ENCODE measurements around the gene GOLIM4. TPM values are rescaled to one million over a fixed set of nuclear protein-coding genes. Genes with fewer than 3 reads are reported as not detected.

GOLIM4 gene
- total and polyA plus RNA-seq, 12 donors: 6.5 to 25.2 (median 17.0) TPM

- no peak for DNase-seq
- 80 to 100% (median 92%) methylated on average over 1 of the region's 1 CpG for WGBS, 4 donors
- no peak overlapping the region for H3K27ac ChIP-seq
- H3K27me3 ChIP-seq: no peaks in the 10 kb centered on the region
- H3K4me3 ChIP-seq: no peak overlapping the region
- H3K4me1 ChIP-seq (replicated peaks in 1 of 2): no peaks in the 10 kb centered on the region
- no peak for TF ChIP-seq POLR2A (IDR thresholded peaks at IDR 0.05)
- TF ChIP-seq CTCF (IDR thresholded peaks at IDR 0.05): no peak
- H3K36me3 ChIP-seq (replicated peaks in 1 of 2): no peaks in the 10 kb centered on the region
- intact Hi-C loops (cut with DNase I): no loop called here
- no peaks in the 10 kb centered on the region for H3K9me3 ChIP-seq (replicated peaks in 1 of 3)
These were observed 67.6 kb downstream of the GOLIM4 start for GRCh38 chr3:168028086-168028485.

- DNase-seq: no peak
- Histone ChIP-seq H3K27me3 (no peaks in the 10 kb centered on the region), H3K4me3 (no peak overlapping the region), H3K27ac (no peak overlapping the region), H3K4me1 (replicated peaks in 1 of 2) (no peaks in the 10 kb centered on the region), H3K36me3 (replicated peaks in 1 of 2) (no peaks in the 10 kb centered on the region), H3K9me3 (replicated peaks in 1 of 3) (no peaks in the 10 kb centered on the region)
- whole genome bisulfite sequencing, 4 donors: 82 to 93% (median 91%) methylated on average over 3 of the region's 3 CpGs
- intact Hi-C loops (cut with DNase I): no loop called here
- TF ChIP-seq POLR2A (IDR thresholded peaks at IDR 0.05): no peak
- no peak for TF ChIP-seq CTCF (IDR thresholded peaks at IDR 0.05)
These were observed 69.0 kb downstream of the GOLIM4 start for GRCh38 chr3:168026764-168027163.

- TF ChIP-seq POLR2A (IDR thresholded peaks at IDR 0.05) (no peak), CTCF (IDR thresholded peaks at IDR 0.05) (no peak)
- no peak for DNase-seq
- Histone ChIP-seq H3K27me3 (no peaks in the 10 kb centered on the region), H3K36me3 (replicated peaks in 1 of 2) (no peaks in the 10 kb centered on the region), H3K4me1 (replicated peaks in 1 of 2) (no peaks in the 10 kb centered on the region), H3K4me3 (no peak overlapping the region), H3K27ac (peak overlapping the region in 2 of 5 donors; percentile 20 to 33), H3K9me3 (replicated peaks in 1 of 3) (no peaks in the 10 kb centered on the region)
- intact Hi-C loops (cut with DNase I): no loop called here
These were observed 70.6 kb downstream of the GOLIM4 start for GRCh38 chr3:168025076-168025475.

GRCh38 chr3:168024537-168024941 is 71.2 kb downstream of the GOLIM4 start:
- peak in 2 of 7 donors; percentile 24 to 63 for DNase-seq
- Histone ChIP-seq H3K9me3 (replicated peaks in 1 of 3) (no peaks in the 10 kb centered on the region), H3K4me3 (no peak overlapping the region), H3K36me3 (replicated peaks in 1 of 2) (no peaks in the 10 kb centered on the region), H3K4me1 (replicated peaks in 1 of 2) (no peaks in the 10 kb centered on the region), H3K27ac (peak overlapping the region in 2 of 5 donors; percentile 20 to 42), H3K27me3 (no peaks in the 10 kb centered on the region)
- intact Hi-C loops (cut with DNase I): no loop called here
- 45 to 60% (median 57%) methylated on average over 5 of the region's 5 CpGs for WGBS, 4 donors
- TF ChIP-seq CTCF (IDR thresholded peaks at IDR 0.05) (no peak), POLR2A (IDR thresholded peaks at IDR 0.05) (no peak)
